ENCODE results near the gene SMAP1.

Gene SMAP1

GRCh38 chr6:70903665-70904452 is 236.2 kb downstream of the SMAP1 start:
- no peak for DNase-seq

- DNase-seq = no peak
Measured at GRCh38 chr6:70905742-70906141, 238.1 kb downstream of the SMAP1 start.

Measured in NCI-H1105 treated with DMSO at 0.1 percent for 48 hours (cell line).